IMR-90 (cell line): Measurements from ENCODE around the gene SCAMP4. TPM values are rescaled to one million over a fixed set of nuclear protein-coding genes. Genes with fewer than 3 reads are reported as not detected.

Experiments used
- ATAC-seq: fragments of 200-7000 bp; cut with Tn5 transposase; 2 replicates; pipeline ENCODE4 v1.9.1; 2020; ENCODE audit warnings: low read depth, mild to moderate bottlenecking, moderate library complexity
- BruUV-seq: library from RNA; stranded (reverse); fragments of 400-500 nt; replicated peaks from 2 replicates; lab custom pipeline; 2021; lab: Mats Ljungman, UMichigan
- CTCF ChIA-PET: fragments of 300-600 bp; formaldehyde crosslinking; extraction: SDS; loops from one replicate; lab custom pipeline; 2021; ENCODE audit warnings: antibody characterized with exemption; lab: Yijun Ruan, JAX
- POLR2A ChIA-PET: fragments of 300-600 bp; sonication (Branson Sonifier 250); formaldehyde crosslinking; loops from one replicate; lab custom pipeline; 2022; ENCODE audit warnings: antibody characterized with exemption; ENCODE audit not compliant: unreplicated experiment; lab: Charles Lee
- DNase-seq: peaks from one replicate; pipeline ENCODE4 v3.0.0; 2013
- H2AFZ ChIP-seq: replicated peaks from 2 replicates; pipeline ENCODE3; 2013; ENCODE audit warnings: low read length, mild to moderate bottlenecking; ENCODE audit not compliant: poor library complexity
- H2AK5ac ChIP-seq: 2 replicates; pipeline ENCODE4 v1.6.1; 2013; ENCODE audit warnings: low read depth, low read length, inconsistent platforms
- H2AK9ac ChIP-seq: replicated peaks from 2 replicates; pipeline ENCODE3; 2013; ENCODE audit warnings: mild to moderate bottlenecking, low read depth, low read length, moderate library complexity; ENCODE audit not compliant: poor library complexity
- H2BK120ac ChIP-seq: 2 replicates; pipeline ENCODE4 v1.6.1; 2013; ENCODE audit warnings: low read depth, low read length, inconsistent platforms
- H2BK15ac ChIP-seq: 3 replicates; pipeline ENCODE4 v1.6.1; 2013; ENCODE audit warnings: low read depth, low read length, inconsistent platforms
- H2BK20ac ChIP-seq: 2 replicates; pipeline ENCODE4 v1.6.1; 2013; ENCODE audit warnings: low read depth, mild to moderate bottlenecking, inconsistent platforms, low read length, moderate library complexity
- H2BK5ac ChIP-seq: 2 replicates; pipeline ENCODE4 v1.6.1; 2013; ENCODE audit warnings: mild to moderate bottlenecking, low read depth, low read length, inconsistent platforms; ENCODE audit not compliant: poor library complexity, severe bottlenecking
- H3K14ac ChIP-seq: replicated peaks from 2 replicates; pipeline ENCODE4 v1.6.1; 2013; ENCODE audit warnings: low read depth, low read length, inconsistent platforms
- H3K18ac ChIP-seq: 2 replicates; pipeline ENCODE4 v1.6.1; 2013; ENCODE audit warnings: low read depth, low read length, control low read depth
- H3K23ac ChIP-seq: 2 replicates; pipeline ENCODE4 v1.6.1; 2013; ENCODE audit warnings: low read depth, low read length, inconsistent platforms
- H3K27ac ChIP-seq: 2 replicates; pipeline ENCODE4 v1.5.1; 2013; ENCODE audit warnings: mild to moderate bottlenecking, control low read depth, low read length; ENCODE audit not compliant: insufficient read depth
- H3K27me3 ChIP-seq: 2 replicates; pipeline ENCODE4 v1.6.1; 2013; ENCODE audit warnings: low read length; ENCODE audit not compliant: control insufficient read depth, insufficient read depth
- H3K36me3 ChIP-seq: 2 replicates; pipeline ENCODE4 v1.6.1; 2013; ENCODE audit warnings: low read length, mixed read lengths; ENCODE audit not compliant: control insufficient read depth, insufficient read depth
- H3K4ac ChIP-seq: 2 replicates; pipeline ENCODE4 v1.6.1; 2013; ENCODE audit warnings: low read depth, low read length, inconsistent platforms
- H3K4me1 ChIP-seq: 2 replicates; pipeline ENCODE4 v1.6.1; 2013; ENCODE audit warnings: low read length, mixed read lengths; ENCODE audit not compliant: control insufficient read depth, insufficient read depth
- H3K4me2 ChIP-seq: 2 replicates; pipeline ENCODE4 v1.6.1; 2013; ENCODE audit warnings: low read depth, mild to moderate bottlenecking, control low read depth, low read length, moderate library complexity
- H3K4me3 ChIP-seq: 2 replicates; pipeline ENCODE4 v1.5.1; 2013; ENCODE audit warnings: low read depth, mild to moderate bottlenecking, control low read depth, low read length, moderate library complexity; ENCODE audit not compliant: insufficient read depth
- H3K56ac ChIP-seq: 2 replicates; pipeline ENCODE4 v1.6.1; 2013; ENCODE audit warnings: low read length, inconsistent platforms; ENCODE audit not compliant: insufficient read depth; ENCODE audit errors: extremely low read depth
- H3K79me1 ChIP-seq, 2 experiments: 2 replicates each; pipeline ENCODE4 v1.6.1; 2013; ENCODE audit warnings: low read length in 2 of 2, inconsistent platforms in 1 of 2, low read depth in 1 of 2
- H3K9ac ChIP-seq: 2 replicates; pipeline ENCODE4 v1.6.1; 2013; ENCODE audit warnings: low read depth, low read length, control low read depth
- H3K9me1 ChIP-seq: 2 replicates; pipeline ENCODE4 v1.6.1; 2013; ENCODE audit warnings: low read length, inconsistent platforms; ENCODE audit not compliant: insufficient read depth
- H3K9me3 ChIP-seq: 2 replicates; pipeline ENCODE4 v1.6.1; 2013; ENCODE audit warnings: low read length; ENCODE audit not compliant: control insufficient read depth, insufficient read depth
- H4K20me1 ChIP-seq: 2 replicates; pipeline ENCODE4 v1.6.1; 2013; ENCODE audit warnings: low read length, inconsistent platforms; ENCODE audit not compliant: insufficient read depth
- H4K5ac ChIP-seq: 2 replicates; pipeline ENCODE4 v1.6.1; 2013; ENCODE audit warnings: mild to moderate bottlenecking, low read depth, low read length, control low read depth
- H4K8ac ChIP-seq, 2 experiments: 2 replicates each; pipeline ENCODE4 v1.6.1; 2013; ENCODE audit warnings: low read depth in 2 of 2, low read length in 2 of 2, control low read depth in 1 of 2, inconsistent platforms in 1 of 2
- H4K91ac ChIP-seq: 2 replicates; pipeline ENCODE4 v1.6.1; 2013; ENCODE audit warnings: low read depth, low read length, inconsistent platforms; ENCODE audit not compliant: insufficient read depth
- BHLHE40 ChIP-seq: fragments of 150-350 bp; IDR thresholded peaks from 2 replicates; pipeline ENCODE4 v1.6.1; 2016; ENCODE audit warnings: mild to moderate bottlenecking, low read depth, low read length
- CEBPB ChIP-seq: IDR thresholded peaks from 2 replicates; pipeline ENCODE4 v1.6.1; 2012; ENCODE audit warnings: low read depth, low read length, improper control_type of control experiment
- CTCF ChIP-seq: conservative IDR thresholded peaks from 2 replicates; pipeline ENCODE4 v1.5.1; 2012; ENCODE audit warnings: mild to moderate bottlenecking, low read depth, low read length, improper control_type of control experiment
- MAZ ChIP-seq: IDR thresholded peaks from 2 replicates; pipeline ENCODE4 v1.6.1; 2012; ENCODE audit warnings: low read depth, mild to moderate bottlenecking, low read length, improper control_type of control experiment, moderate library complexity, borderline replicate concordance
- MXI1 ChIP-seq: IDR thresholded peaks from 2 replicates; pipeline ENCODE4 v1.6.1; 2012; ENCODE audit warnings: low read depth, mild to moderate bottlenecking, low read length, moderate library complexity, borderline replicate concordance
- NFE2L2 ChIP-seq: fragments of 150-350 bp; IDR thresholded peaks from 2 replicates; pipeline ENCODE4 v1.6.1; 2016; ENCODE audit warnings: low read depth, mild to moderate bottlenecking, low read length
- POLR2A ChIP-seq: IDR thresholded peaks from 2 replicates; pipeline ENCODE4 v1.6.1; 2012; ENCODE audit warnings: mild to moderate bottlenecking, low read depth, low read length
- RAD21 ChIP-seq: IDR thresholded peaks from 2 replicates; pipeline ENCODE4 v1.6.1; 2012; ENCODE audit warnings: low read length, improper control_type of control experiment
- SMC3 ChIP-seq: fragments of 150-350 bp; IDR thresholded peaks from 2 replicates; pipeline ENCODE4 v1.6.1; 2016; ENCODE audit warnings: low read depth, mild to moderate bottlenecking, antibody characterized with exemption, low read length, moderate library complexity
- USF2 ChIP-seq: fragments of 150-350 bp; IDR thresholded peaks from 2 replicates; pipeline ENCODE4 v1.6.1; 2017; ENCODE audit warnings: mild to moderate bottlenecking, antibody characterized with exemption, low read length, low read depth
- WGBS, 2 experiments: methylation state at CpG; one replicate each; pipeline versions ENCODE4 v1.1.5 to v1.1.7; 2013; ENCODE audit warnings: missing lambda C conversion rate in 2 of 2; ENCODE audit not compliant: insufficient read length in 1 of 2; ENCODE audit errors: extremely low coverage in 2 of 2; 5-methylcytosine and 5-hydroxymethylcytosine counted together
- dilution Hi-C: fragments of 300-500 bp; cut with HindIII; formaldehyde crosslinking; loops from one replicate; pipeline ENCODE4 v1.14.3; 2018; ENCODE audit warnings: low sequenced_read_pairs; ENCODE audit not compliant: unreplicated experiment
- in situ Hi-C: fragments of 300-500 bp; cut with MboI; formaldehyde crosslinking; loops from 3 replicates; pipeline ENCODE4 v1.14.3; 2019; ENCODE audit warnings: low sequenced_read_pairs, inconsistent platforms, mixed read lengths
- intact Hi-C: fragments of 100-400 bp; cut with micrococcal nuclease; formaldehyde crosslinking; loops from 2 replicates; pipeline ENCODE4 v1.10.0; 2022
- polyA plus RNA-seq, 3 experiments: library from polyadenylated mRNA; depleted of rRNA; stranded (reverse); fragments of >200 nt; gene quantifications; 2 replicates each; pipeline ENCODE4 v1.2.3, GENCODE V29; 2012; ENCODE audit warnings: low replicate concordance in 1 of 3
- total RNA-seq: library from RNA; depleted of rRNA; stranded (reverse); fragments of >200 nt; gene quantifications from 2 replicates; pipeline ENCODE4 v1.2.3, GENCODE V29; 2012

SCAMP4 gene
- total and polyA plus RNA-seq, 2 of the 4 experiments (the other 2 are of a cell fraction) = 16.1 to 28.1 TPM

DNA sequence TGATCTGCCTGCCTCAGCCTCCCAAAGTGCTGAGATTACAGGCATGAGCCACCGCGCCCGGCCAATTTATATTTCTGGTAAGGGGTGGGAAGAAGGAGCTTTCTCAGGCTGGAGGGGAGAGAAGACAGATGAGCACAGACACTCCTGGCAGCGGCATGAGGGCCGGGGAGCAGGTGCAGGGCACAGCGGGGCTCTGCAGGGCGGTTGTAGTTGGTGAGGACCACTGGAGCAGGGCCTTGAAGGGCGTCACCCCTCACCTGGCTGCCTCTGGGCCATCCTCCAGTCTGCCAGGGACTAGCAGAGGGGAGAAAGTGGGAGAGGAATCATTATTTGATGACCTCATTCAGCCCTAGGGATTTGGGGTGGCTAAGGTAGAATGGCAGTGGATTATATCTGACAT lies 27.2 kb downstream of the SCAMP4 start:
- no peak for DNase-seq
- no peak overlapping the region for H2BK15ac ChIP-seq
- no peak overlapping the region for H2BK120ac ChIP-seq
- POLR2A ChIA-PET = no interaction called here
- no peak overlapping the region for H4K8ac ChIP-seq
- no peaks in the 10 kb centered on the region for H3K9me1 ChIP-seq
- no peak overlapping the region for H3K23ac ChIP-seq
- no peak overlapping the region for H3K18ac ChIP-seq
- no peaks in the 10 kb centered on the region for H4K20me1 ChIP-seq
- no peak overlapping the region for H3K4me2 ChIP-seq
- intact Hi-C loops (no loop called here), in situ Hi-C loops (no loop called here), dilution Hi-C loops (no loop called here)
- H4K5ac ChIP-seq = no peak overlapping the region
- H3K9ac ChIP-seq = no peak overlapping the region
- H3K9me3 ChIP-seq = no peaks in the 10 kb centered on the region; the same call in 1 of the 2 replicates
- no peak overlapping the region for H3K4ac ChIP-seq
- BruUV-seq = no TSS peak
- H3K79me1 ChIP-seq = no peaks in the 10 kb centered on the region
- peaks cover 6% of the 10 kb centered on the region for H3K4me1 ChIP-seq
- H3K27me3 ChIP-seq = no peaks in the 10 kb centered on the region
- TF ChIP-seq POLR2A (no peak), SMC3 (no peak), CEBPB (no peak), USF2 (no peak), MAZ (no peak), CTCF (no peak), MXI1 (no peak), RAD21 (no peak), BHLHE40 (no peak), NFE2L2 (no peak)
- no peak overlapping the region for H2AK9ac ChIP-seq
- CTCF ChIA-PET = interaction anchor here (0.6 kb wide), 1 partner anchor 134 kb away, joined by 4 read pairs; no protein-coding TSS in a partner anchor
- H4K91ac ChIP-seq = no peak overlapping the region
- no peak overlapping the region for H3K4me3 ChIP-seq
- no peak for ATAC-seq
- H3K36me3 ChIP-seq = no peaks in the 10 kb centered on the region
- no peak overlapping the region for H2BK5ac ChIP-seq
- H3K56ac ChIP-seq = no peak overlapping the region
- no peak overlapping the region for H3K14ac ChIP-seq
- H2BK20ac ChIP-seq = no peak overlapping the region
- H3K27ac ChIP-seq = no peak overlapping the region
- no peak overlapping the region for H2AK5ac ChIP-seq
- whole genome bisulfite sequencing, 2 experiments = 93% methylated on average over 6 of the region's 8 CpGs; no CpG with 5 or more reads in 1 of the 2 experiments
- no peak overlapping the region for H2AFZ ChIP-seq
